A549 (cell line): ENCODE results near the gene MAPRE3. TPM values are rescaled to one million over a fixed set of nuclear protein-coding genes. Genes with fewer than 3 reads are reported as not detected.

Source experiments
- ATAC-seq, 2 experiments: fragments of 200-7000 bp in 1 of 2; fragments of >200 bp in 1 of 2; cut with Nextera tagmentation in 1 of 2; cut with Tn5 transposase in 1 of 2; 3 replicates each; pipeline versions ENCODE4 v1.8.0 to v1.9.1; 2018 to 2020; ENCODE audit warnings: mild to moderate bottlenecking in 1 of 2, moderate library complexity in 1 of 2
- CTCF ChIA-PET: fragments of 300-600 bp; sonication (Branson Sonifier 250); formaldehyde crosslinking; extraction: SDS; loops from one replicate; lab custom pipeline; 2021; ENCODE audit warnings: antibody characterized with exemption, inconsistent platforms; lab: Yijun Ruan, JAX
- POLR2A ChIA-PET: fragments of 350-600 bp; formaldehyde crosslinking; extraction: SDS; loops from one replicate; lab custom pipeline; 2021; ENCODE audit warnings: antibody characterized with exemption, inconsistent platforms; lab: Yijun Ruan, JAX
- DNase-seq, 2 experiments: peaks; one replicate each; pipeline versions ENCODE4 v3.0.0 to v3.0.0-alpha.2; 2011 to 2016; ENCODE audit warnings: low read depth in 1 of 2, low spot score in 1 of 2
- FAIRE-seq: peaks from 2 replicates; lab custom pipeline; 2011; peaks lifted over from hg19 to GRCh38; lab: Jason Lieb, UNC
- H3K27ac ChIP-seq, 2 experiments: fragments of >200 bp; sonication (Bioruptor Twin); formaldehyde crosslinking; 3 replicates each; pipeline ENCODE4 v1.5.1; 2016 to 2017
- H3K4me1 ChIP-seq: fragments of >200 bp; sonication (Bioruptor Twin); formaldehyde crosslinking; 3 replicates; pipeline ENCODE4 v1.6.1; 2016
- H3K4me2 ChIP-seq: fragments of >200 bp; sonication (Bioruptor Twin); formaldehyde crosslinking; 3 replicates; pipeline ENCODE4 v1.6.1; 2016
- H3K4me3 ChIP-seq: fragments of >200 bp; sonication (Bioruptor Twin); formaldehyde crosslinking; 3 replicates; pipeline ENCODE4 v1.5.1; 2016
- H3K9me3 ChIP-seq: fragments of >200 bp; sonication (Bioruptor Twin); formaldehyde crosslinking; 3 replicates; pipeline ENCODE4 v1.6.1; 2016
- ATOH8 ChIP-seq: fragments of 250-450 bp; sonication (Bioruptor Pico); IDR thresholded peaks from 2 replicates; pipeline ENCODE4 v1.5.0; 2020; ENCODE audit warnings: low read depth, mild to moderate bottlenecking, moderate library complexity
- CBX2 ChIP-seq: fragments of 200-600 bp; sonication (generic); IDR thresholded peaks from 2 replicates; pipeline ENCODE4 v1.6.1; 2016; ENCODE audit warnings: low read depth, mild to moderate bottlenecking, borderline replicate concordance
- CHD2 ChIP-seq: fragments of 150-350 bp; IDR thresholded peaks from 2 replicates; pipeline ENCODE4 v1.6.1; 2014; ENCODE audit warnings: low read length; ENCODE audit not compliant: partially characterized antibody
- E2F6 ChIP-seq: IDR thresholded peaks from 2 replicates; pipeline ENCODE4 v1.6.1; 2012; ENCODE audit warnings: low read depth, borderline replicate concordance
- ESRRA ChIP-seq: fragments of 150-350 bp; IDR thresholded peaks from 2 replicates; pipeline ENCODE4 v1.6.1; 2014; ENCODE audit warnings: mild to moderate bottlenecking, low read length, borderline replicate concordance
- FOSL2 ChIP-seq, 2 experiments: fragments of 450-650 bp in 1 of 2; fragments of >200 bp in 1 of 2; sonication (Bioruptor Twin) in 1 of 2; formaldehyde crosslinking; IDR thresholded peaks; 2 replicates each; pipeline versions ENCODE4 v1.5.0 to v1.6.1; 2016 to 2020; ENCODE audit warnings: mild to moderate bottlenecking in 1 of 2, moderate library complexity in 1 of 2
- FOXS1 ChIP-seq: fragments of 250-450 bp; sonication (Bioruptor Pico); IDR thresholded peaks from 2 replicates; pipeline ENCODE4 v1.5.0; 2020; ENCODE audit warnings: mild to moderate bottlenecking, moderate library complexity
- HMGXB4 ChIP-seq: fragments of 250-450 bp; sonication (Bioruptor Pico); IDR thresholded peaks from 2 replicates; pipeline ENCODE4 v1.5.0; 2021; ENCODE audit warnings: mild to moderate bottlenecking, moderate library complexity, borderline replicate concordance
- HOXB13 ChIP-seq: fragments of 250-450 bp; sonication (Bioruptor Pico); IDR thresholded peaks from 2 replicates; pipeline ENCODE4 v1.5.0; 2020; ENCODE audit warnings: low read depth, mild to moderate bottlenecking, moderate library complexity
- JUN ChIP-seq, 2 experiments: fragments of >200 bp; sonication (Bioruptor Twin); formaldehyde crosslinking; IDR thresholded peaks; 2 replicates in 1 of 2; 3 replicates in 1 of 2; pipeline ENCODE4 v1.6.1; 2016 to 2017
- JUNB ChIP-seq: fragments of >200 bp; sonication (Bioruptor Twin); formaldehyde crosslinking; IDR thresholded peaks from 2 replicates; pipeline ENCODE4 v1.6.1; 2016
- KDM5A ChIP-seq: fragments of 200-600 bp; sonication (generic); IDR thresholded peaks from 2 replicates; pipeline ENCODE4 v1.6.1; 2016; ENCODE audit warnings: antibody characterized with exemption, mild to moderate bottlenecking
- MAFK ChIP-seq: fragments of 450-650 bp; IDR thresholded peaks from 2 replicates; pipeline ENCODE4 v1.6.1; 2014; ENCODE audit not compliant: partially characterized antibody
- NFE2L2 ChIP-seq: fragments of 150-350 bp; conservative IDR thresholded peaks from 2 replicates; pipeline ENCODE4 v1.6.1; 2014; ENCODE audit warnings: low read length
- NPAS2 ChIP-seq: fragments of 250-450 bp; sonication (Bioruptor Pico); IDR thresholded peaks from 2 replicates; pipeline ENCODE4 v1.8.0; 2022; ENCODE audit warnings: mild to moderate bottlenecking, moderate library complexity, borderline replicate concordance
- NR3C1 ChIP-seq: fragments of >200 bp; sonication (Bioruptor Twin); formaldehyde crosslinking; IDR thresholded peaks from 3 replicates; pipeline ENCODE4 v1.6.1; 2017
- PHF8 ChIP-seq: fragments of 200-600 bp; sonication (generic); IDR thresholded peaks from 2 replicates; pipeline ENCODE4 v1.6.1; 2016; ENCODE audit warnings: low read depth, mild to moderate bottlenecking, antibody characterized with exemption, moderate library complexity, borderline replicate concordance
- POLR2A ChIP-seq: IDR thresholded peaks from 2 replicates; pipeline ENCODE4 v1.6.1; 2012; ENCODE audit warnings: mild to moderate bottlenecking, low read length
- RAD21 ChIP-seq, 2 experiments: fragments of >200 bp in 1 of 2; sonication (Bioruptor Twin) in 1 of 2; formaldehyde crosslinking in 1 of 2; IDR thresholded peaks in 1 of 2; conservative IDR thresholded peaks in 1 of 2; 2 replicates in 1 of 2; 3 replicates in 1 of 2; pipeline ENCODE4 v1.6.1; 2012 to 2018; ENCODE audit warnings: inconsistent platforms in 1 of 2
- RARB ChIP-seq: fragments of 250-450 bp; sonication (Bioruptor Pico); IDR thresholded peaks from 2 replicates; pipeline ENCODE4 v1.8.0; 2021; ENCODE audit warnings: mild to moderate bottlenecking, moderate library complexity
- RCOR1 ChIP-seq: fragments of 150-350 bp; IDR thresholded peaks from 2 replicates; pipeline ENCODE4 v1.6.1; 2014; ENCODE audit warnings: antibody characterized with exemption, low read length, low read depth
- REST ChIP-seq: fragments of 200-600 bp; sonication (generic); IDR thresholded peaks from 2 replicates; pipeline ENCODE4 v1.6.1; 2016; ENCODE audit warnings: antibody characterized with exemption, mild to moderate bottlenecking, moderate library complexity
- RNF2 ChIP-seq: fragments of 200-600 bp; sonication (generic); IDR thresholded peaks from 2 replicates; pipeline ENCODE4 v1.6.1; 2016; ENCODE audit warnings: low read depth, mild to moderate bottlenecking, antibody characterized with exemption, moderate library complexity, borderline replicate concordance
- SMC3 ChIP-seq: fragments of >200 bp; sonication (Bioruptor Twin); formaldehyde crosslinking; IDR thresholded peaks from 3 replicates; pipeline ENCODE4 v1.6.1; 2018; ENCODE audit warnings: inconsistent platforms
- TFCP2L1 ChIP-seq: fragments of 250-450 bp; sonication (Bioruptor Pico); IDR thresholded peaks from 2 replicates; pipeline ENCODE4 v1.5.0; 2021; ENCODE audit warnings: mild to moderate bottlenecking
- TP53 ChIP-seq: fragments of 250-450 bp; sonication (Bioruptor Pico); IDR thresholded peaks from 2 replicates; pipeline ENCODE4 v1.5.0; 2021; ENCODE audit warnings: mild to moderate bottlenecking, moderate library complexity
- ZFP36 ChIP-seq: fragments of 450-650 bp; IDR thresholded peaks from 2 replicates; pipeline ENCODE4 v1.6.1; 2014; ENCODE audit warnings: borderline replicate concordance; ENCODE audit not compliant: partially characterized antibody
- WGBS: methylation state at CpG from one replicate; pipeline ENCODE4 v1.1.6; 2017; ENCODE audit errors: missing lambda C conversion rate; 5-methylcytosine and 5-hydroxymethylcytosine counted together
- polyA plus RNA-seq, 4 experiments: library from polyadenylated mRNA; depleted of rRNA in 3 of 4; stranded (reverse); fragments of >200 nt; fragmentation: RNase III in 1 of 4; extraction: RNeasy Plus Mini Kit Qiagen cat#74134 plus additional on column Dnase treatment in 1 of 4; gene quantifications; 2 replicates in 3 of 4; 3 replicates in 1 of 4; pipeline ENCODE4 v1.2.3, GENCODE V29; 2011 to 2017
- TF ChIP-seq, protein P1 (sequence below): fragments of 450-650 bp; IDR thresholded peaks from 2 replicates; pipeline ENCODE4 v1.6.1; 2014; ENCODE audit warnings: antibody characterized with exemption

The MAPRE3 gene
- polyA plus RNA-seq, 2 of the 4 experiments (the other 2 are of a cell fraction) = 12.1 to 21.5 TPM

DNA sequence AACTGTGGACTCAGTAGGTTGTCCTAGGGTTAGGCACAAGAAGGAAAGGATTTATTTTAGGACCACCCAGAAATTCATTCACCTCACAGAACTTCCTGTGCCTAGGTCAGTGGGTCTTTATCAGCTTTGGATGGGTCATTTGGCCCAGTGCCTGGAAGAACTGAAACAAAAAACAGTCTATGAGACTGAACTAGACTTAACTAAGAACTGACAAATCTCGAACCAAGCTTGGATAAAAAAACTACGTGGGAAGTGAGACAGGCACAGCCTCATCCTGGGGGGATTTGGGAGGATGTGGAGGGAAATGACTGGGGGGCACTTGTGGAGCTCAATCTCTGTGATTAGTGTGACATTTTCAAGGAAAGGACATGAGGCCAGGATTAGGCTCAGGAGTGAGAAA, 103.3 kb downstream of the MAPRE3 start:
- Histone ChIP-seq H3K4me2 (no peak overlapping the region), H3K9me3 (no peaks in the 10 kb centered on the region), H3K4me1 (peaks cover 19% of the 10 kb centered on the region), H3K4me3 (no peak overlapping the region), H3K27ac (no peak overlapping the region)
- ChIA-PET POLR2A (no interaction called here), CTCF (interaction anchor here (1.0 to 18.7 kb wide), 7 partner anchors 10 to 227 kb away, joined by 3 to 253 read pairs (median 4); partner anchors contain the start of genes AGBL5, EMILIN1 and KHK)
- no peak for FAIRE-seq
- DNase-seq = no peak
- 91% methylated on average over 2 of the region's 2 CpGs for WGBS
- ATAC-seq = no peak
- no peak for TF ChIP-seq MAFK
- no peak for TF ChIP-seq TP53
- no peak for TF ChIP-seq KDM5A
- no peak for TF ChIP-seq CBX2
- no peak for TF ChIP-seq ATOH8 (CRISPR knock-in tag)
- TF ChIP-seq JUNB = no peak
- TF ChIP-seq E2F6 = no peak
- TF ChIP-seq RAD21 (conservative IDR thresholded peaks at IDR 0.05 in 1 of 2, IDR thresholded peaks at IDR 0.05 in 1 of 2) = no peak
- TF ChIP-seq FOXS1 (CRISPR knock-in tag) = no peak
- no peak for TF ChIP-seq ESRRA
- no peak for TF ChIP-seq NPAS2 (CRISPR knock-in tag)
- no peak for TF ChIP-seq HOXB13 (CRISPR knock-in tag)
- no peak for TF ChIP-seq RARB (CRISPR knock-in tag)
- TF ChIP-seq TFCP2L1 (CRISPR knock-in tag) = no peak
- TF ChIP-seq RNF2 = no peak
- TF ChIP-seq ZFP36 = no peak

DNA sequence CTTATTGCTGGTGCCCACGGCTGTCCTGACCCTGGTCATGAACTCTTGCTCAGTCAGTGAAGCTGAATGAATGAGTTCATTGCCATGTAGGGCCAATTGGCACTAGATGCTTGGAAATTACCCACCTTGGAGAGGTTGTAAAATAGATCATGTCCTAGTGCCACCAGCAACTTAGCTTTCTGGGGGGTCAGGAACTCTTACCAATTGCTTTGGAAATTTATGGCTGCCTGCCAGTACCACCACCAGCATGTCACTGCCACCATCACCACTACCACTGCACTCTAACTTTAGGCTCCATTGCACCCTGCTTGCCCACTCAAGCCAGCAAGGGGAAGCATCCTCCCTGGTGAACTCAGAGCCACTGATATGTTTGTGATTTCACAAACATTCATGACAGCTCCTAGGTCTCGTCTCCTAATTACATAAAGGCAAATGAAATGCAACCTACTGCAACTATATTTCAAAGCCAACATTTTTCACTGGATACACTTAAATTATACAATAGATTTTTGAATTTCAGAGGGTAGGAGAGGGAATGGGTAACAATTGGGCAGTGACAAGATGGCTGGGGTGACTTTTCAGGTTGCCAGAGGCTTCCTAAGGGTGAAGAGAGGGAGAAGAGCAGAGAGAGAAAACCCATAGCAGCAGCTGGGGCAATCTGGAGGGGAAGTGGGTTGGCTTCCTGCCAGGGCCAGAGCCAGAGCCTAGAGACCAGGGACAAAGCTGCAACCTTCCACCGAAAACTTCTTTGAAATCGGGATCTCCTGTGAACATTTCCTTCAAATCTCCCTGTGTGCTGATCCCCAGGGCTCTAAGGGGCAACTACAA, 104.5 kb downstream of the MAPRE3 start:
- ChIA-PET POLR2A (no interaction called here), CTCF (interaction anchor here (1.0 to 18.7 kb wide), 5 partner anchors 9 to 228 kb away, joined by 3 to 253 read pairs (median 4); partner anchors contain the start of genes AGBL5, EMILIN1 and KHK)
- peaks cover 13% of the 10 kb centered on the region for H3K4me1 ChIP-seq
- no peaks in the 10 kb centered on the region for H3K9me3 ChIP-seq
- DNase-seq (no peak), ATAC-seq (no peak), FAIRE-seq (no peak)
- WGBS = 75% methylated on average over 4 of the region's 4 CpGs
- H3K27ac ChIP-seq = no peak overlapping the region
- H3K4me2 ChIP-seq = no peak overlapping the region
- no peak overlapping the region for H3K4me3 ChIP-seq
- TF ChIP-seq SMC3 = no peak
- no peak for TF ChIP-seq REST
- TF ChIP-seq, protein P1, sequence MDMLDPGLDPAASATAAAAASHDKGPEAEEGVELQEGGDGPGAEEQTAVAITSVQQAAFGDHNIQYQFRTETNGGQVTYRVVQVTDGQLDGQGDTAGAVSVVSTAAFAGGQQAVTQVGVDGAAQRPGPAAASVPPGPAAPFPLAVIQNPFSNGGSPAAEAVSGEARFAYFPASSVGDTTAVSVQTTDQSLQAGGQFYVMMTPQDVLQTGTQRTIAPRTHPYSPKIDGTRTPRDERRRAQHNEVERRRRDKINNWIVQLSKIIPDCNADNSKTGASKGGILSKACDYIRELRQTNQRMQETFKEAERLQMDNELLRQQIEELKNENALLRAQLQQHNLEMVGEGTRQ = no peak
- no peak for TF ChIP-seq RARB (CRISPR knock-in tag)
- TF ChIP-seq NFE2L2 = no peak
- TF ChIP-seq JUN (IDR thresholded peaks at IDR 0.05) = no peak
- no peak for TF ChIP-seq NR3C1
- TF ChIP-seq FOSL2 (IDR thresholded peaks at IDR 0.05) = no peak
- no peak for TF ChIP-seq FOSL2 (CRISPR knock-in tag; IDR thresholded peaks at IDR 0.05)
- TF ChIP-seq CHD2 = no peak
- no peak for TF ChIP-seq FOXS1 (CRISPR knock-in tag)
- TF ChIP-seq RCOR1 = no peak
- TF ChIP-seq HOXB13 (CRISPR knock-in tag) = no peak
- no peak for TF ChIP-seq MAFK
- TF ChIP-seq TP53 = no peak
- TF ChIP-seq HMGXB4 (CRISPR knock-in tag) = no peak
- TF ChIP-seq POLR2A = no peak
- TF ChIP-seq ESRRA = no peak
- TF ChIP-seq PHF8 = no peak
